GM12873 (cell line): ENCODE results near the gene SLC8A1.

Experiments used
- CTCF ChIP-seq: IDR thresholded peaks from 2 replicates; pipeline ENCODE4 v1.5.1; 2012; ENCODE audit warnings: low read depth, mild to moderate bottlenecking, moderate library complexity, low read length, control low read depth; ENCODE audit not compliant: insufficient read depth; ENCODE audit errors: missing control alignments

SLC8A1 gene

GRCh38 chr2:40396124-40396523, 55.8 kb downstream of the SLC8A1 start:
- TF ChIP-seq CTCF: no peak

- no peak for TF ChIP-seq CTCF
These were observed 56.5 kb downstream of the SLC8A1 start for GRCh38 chr2:40395169-40396073.

GRCh38 chr2:40394597-40394996, 57.3 kb downstream of the SLC8A1 start:
- TF ChIP-seq CTCF: no peak

GRCh38 chr2:40394031-40394430, 57.9 kb downstream of the SLC8A1 start:
- no peak for TF ChIP-seq CTCF

- no peak for TF ChIP-seq CTCF
These were observed 63.7 kb downstream of the SLC8A1 start for GRCh38 chr2:40388161-40388560.

- TF ChIP-seq CTCF: no peak
These were observed 65.7 kb downstream of the SLC8A1 start for GRCh38 chr2:40386177-40386576.

- no peak for TF ChIP-seq CTCF
These were observed 67.2 kb downstream of the SLC8A1 start for GRCh38 chr2:40384714-40385113.
